H1 (cell line): ENCODE results near the gene PAQR7. TPM values are rescaled to one million over a fixed set of nuclear protein-coding genes. Genes with fewer than 3 reads are reported as not detected.
A peak's percentile ranks its signal among the peaks of the same experiment; 100 is the strongest.

Experiments
- CTCF ChIA-PET: fragments of 300-600 bp; sonication (Branson Sonifier 250); formaldehyde crosslinking; loops from one replicate; lab custom pipeline; 2021; ENCODE audit not compliant: partially characterized antibody; lab: Charles Lee
- POLR2A ChIA-PET: fragments of 300-600 bp; sonication (Branson Sonifier 250); formaldehyde crosslinking; loops from one replicate; lab custom pipeline; 2021; ENCODE audit warnings: inconsistent platforms; ENCODE audit not compliant: partially characterized antibody; lab: Charles Lee
- DNase-seq, 2 experiments: peaks; one replicate each; pipeline versions ENCODE4 v3.0.0 to v3.0.0-alpha.2; 2010 to 2022; ENCODE audit warnings: low spot score in 2 of 2, low read depth in 1 of 2, mixed read lengths in 1 of 2
- FAIRE-seq: peaks from 2 replicates; lab custom pipeline; 2011; peaks lifted over from hg19 to GRCh38; lab: Jason Lieb, UNC
- H2AFZ ChIP-seq: 2 replicates; pipeline ENCODE4 v1.8.1; 2012; ENCODE audit warnings: low read length, inconsistent platforms
- H2AK5ac ChIP-seq: 2 replicates; pipeline ENCODE4 v1.6.1; 2013; ENCODE audit warnings: low read depth, low read length
- H2BK120ac ChIP-seq: replicated peaks from 2 replicates; pipeline ENCODE3; 2013; ENCODE audit warnings: low read depth, low read length, inconsistent platforms
- H2BK12ac ChIP-seq: 2 replicates; pipeline ENCODE4 v1.6.1; 2013; ENCODE audit warnings: low read depth, low read length
- H2BK15ac ChIP-seq: 2 replicates; pipeline ENCODE4 v1.6.1; 2013; ENCODE audit warnings: low read length
- H2BK20ac ChIP-seq: 2 replicates; pipeline ENCODE4 v1.6.1; 2013; ENCODE audit warnings: low read length
- H2BK5ac ChIP-seq: 2 replicates; pipeline ENCODE4 v1.6.1; 2013; ENCODE audit warnings: low read depth, low read length
- H3K14ac ChIP-seq: 2 replicates; pipeline ENCODE4 v1.6.1; 2013; ENCODE audit warnings: inconsistent platforms; ENCODE audit not compliant: insufficient read length
- H3K18ac ChIP-seq: 2 replicates; pipeline ENCODE4 v1.6.1; 2013; ENCODE audit warnings: low read length; ENCODE audit errors: extremely low read depth
- H3K23ac ChIP-seq: 2 replicates; pipeline ENCODE4 v1.6.1; 2013; ENCODE audit warnings: inconsistent platforms; ENCODE audit not compliant: insufficient read length
- H3K23me2 ChIP-seq: 2 replicates; pipeline ENCODE4 v1.6.1; 2013; ENCODE audit warnings: low read depth, low read length
- H3K27ac ChIP-seq: 2 replicates; pipeline ENCODE4 v1.6.1; 2011; ENCODE audit warnings: low read depth, low read length, inconsistent platforms
- H3K27me3 ChIP-seq, 4 experiments: replicated peaks in 1 of 4; 1 replicate in 1 of 4; 2 replicates in 3 of 4; pipeline versions ENCODE4 v1.6.1 to v1.8.1; 2011 to 2013; ENCODE audit warnings: low read length in 3 of 4, mild to moderate bottlenecking in 3 of 4, inconsistent platforms in 2 of 4, mixed read lengths in 2 of 4, moderate library complexity in 1 of 4; ENCODE audit not compliant: control insufficient read depth in 3 of 4, insufficient read depth in 3 of 4; ENCODE audit errors: extremely low read depth in 1 of 4
- H3K36me3 ChIP-seq, 4 experiments: 2 replicates each; pipeline versions ENCODE4 v1.6.1 to v1.8.1; 2011 to 2013; ENCODE audit warnings: mild to moderate bottlenecking in 4 of 4, low read length in 3 of 4, moderate library complexity in 2 of 4, control low read depth in 1 of 4, inconsistent platforms in 1 of 4; ENCODE audit not compliant: insufficient read depth in 4 of 4, control insufficient read depth in 2 of 4
- H3K4ac ChIP-seq: replicated peaks from 2 replicates; pipeline ENCODE3; 2013; ENCODE audit warnings: low read length, low read depth, mixed read lengths, inconsistent platforms; ENCODE audit not compliant: insufficient read length
- H3K4me1 ChIP-seq, 4 experiments: replicated peaks in 1 of 4; 1 replicate in 1 of 4; 2 replicates in 3 of 4; pipeline versions ENCODE4 v1.6.1 to v1.8.1; 2011 to 2013; ENCODE audit warnings: low read length in 3 of 4, inconsistent platforms in 2 of 4, mixed read lengths in 1 of 4; ENCODE audit not compliant: insufficient read depth in 4 of 4, control insufficient read depth in 3 of 4
- H3K4me2 ChIP-seq, 2 experiments: 2 replicates each; pipeline versions ENCODE4 v1.6.1 to v1.8.1; 2011 to 2013; ENCODE audit warnings: low read depth in 2 of 2, low read length in 2 of 2, control low read depth in 1 of 2, inconsistent platforms in 1 of 2, mild to moderate bottlenecking in 1 of 2; ENCODE audit not compliant: insufficient read depth in 1 of 2
- H3K4me3 ChIP-seq, 4 experiments: fragments of 200-600, 300-600 bp in 1 of 4; sonication (generic), shearing (Covaris generic), sonication (Bioruptor Twin) in 1 of 4; 2 replicates each; pipeline versions ENCODE4 v1.5.1 to v1.8.1; 2011 to 2016; ENCODE audit warnings: low read length in 4 of 4, low read depth in 3 of 4, control low read depth in 2 of 4, inconsistent platforms in 2 of 4, mild to moderate bottlenecking in 2 of 4, mixed read lengths in 1 of 4, moderate library complexity in 1 of 4; ENCODE audit not compliant: insufficient read depth in 2 of 4; ENCODE audit errors: extremely low read depth in 1 of 4
- H3K56ac ChIP-seq: replicated peaks from 2 replicates; pipeline ENCODE3; 2013; ENCODE audit warnings: low read depth, mild to moderate bottlenecking, mixed read lengths, low read length, inconsistent platforms; ENCODE audit not compliant: insufficient read length
- H3K79me1 ChIP-seq: 2 replicates; pipeline ENCODE4 v1.6.1; 2013; ENCODE audit warnings: low read depth, low read length, control low read depth
- H3K79me2 ChIP-seq, 2 experiments: 2 replicates each; pipeline versions ENCODE4 v1.6.1 to v1.8.1; 2012 to 2013; ENCODE audit warnings: low read length in 2 of 2, mild to moderate bottlenecking in 2 of 2, inconsistent platforms in 1 of 2; ENCODE audit not compliant: insufficient read depth in 2 of 2, control insufficient read depth in 1 of 2
- H3K9ac ChIP-seq, 4 experiments: replicated peaks in 1 of 4; 1 replicate in 1 of 4; 2 replicates in 3 of 4; pipeline versions ENCODE4 v1.6.1 to v1.8.1; 2011 to 2013; ENCODE audit warnings: low read depth in 3 of 4, low read length in 3 of 4, control low read depth in 2 of 4, mild to moderate bottlenecking in 2 of 4, moderate library complexity in 2 of 4, inconsistent platforms in 1 of 4; ENCODE audit errors: extremely low read depth in 1 of 4
- H3K9me3 ChIP-seq, 2 experiments: 2 replicates each; pipeline versions ENCODE4 v1.6.1 to v1.8.1; 2012 to 2013; ENCODE audit warnings: mild to moderate bottlenecking in 2 of 2, moderate library complexity in 2 of 2, control low read depth in 1 of 2, inconsistent platforms in 1 of 2, low read depth in 1 of 2, low read length in 1 of 2, mixed read lengths in 1 of 2; ENCODE audit not compliant: insufficient read depth in 2 of 2
- H4K20me1 ChIP-seq, 2 experiments: replicated peaks in 1 of 2; 2 replicates each; pipeline versions ENCODE3 to v1.8.1; 2011 to 2013; ENCODE audit warnings: inconsistent platforms in 2 of 2, low read length in 2 of 2, mild to moderate bottlenecking in 1 of 2; ENCODE audit not compliant: insufficient read depth in 2 of 2, control insufficient read depth in 1 of 2
- H4K5ac ChIP-seq: 2 replicates; pipeline ENCODE4 v1.6.1; 2013; ENCODE audit warnings: low read length, low read depth, mixed read lengths, inconsistent platforms; ENCODE audit not compliant: insufficient read length
- H4K8ac ChIP-seq: 2 replicates; pipeline ENCODE4 v1.8.0; 2013; ENCODE audit warnings: mild to moderate bottlenecking, moderate library complexity, low read length, inconsistent platforms; ENCODE audit not compliant: insufficient read depth; ENCODE audit errors: extremely low read depth
- H4K91ac ChIP-seq: replicated peaks from 2 replicates; pipeline ENCODE3; 2013; ENCODE audit warnings: low read length, mixed read lengths, inconsistent platforms; ENCODE audit not compliant: insufficient read length
- ATF3 ChIP-seq: IDR thresholded peaks from 2 replicates; pipeline ENCODE4 v1.6.1; 2011; ENCODE audit warnings: low read depth, mild to moderate bottlenecking, low read length; ENCODE audit not compliant: insufficient read depth
- BCL11A ChIP-seq, 2 experiments: IDR thresholded peaks; one replicate each; pipeline ENCODE4 v1.6.1; 2011; ENCODE audit warnings: low read depth in 2 of 2, low read length in 2 of 2, mild to moderate bottlenecking in 2 of 2
- FOSL1 ChIP-seq: IDR thresholded peaks from 2 replicates; pipeline ENCODE4 v1.6.1; 2011; ENCODE audit warnings: mild to moderate bottlenecking, low read depth, low read length, moderate library complexity; ENCODE audit not compliant: insufficient read depth
- MAX ChIP-seq: IDR thresholded peaks from 2 replicates; pipeline ENCODE4 v1.6.1; 2012; ENCODE audit warnings: inconsistent platforms
- POU5F1 ChIP-seq: IDR thresholded peaks from 2 replicates; pipeline ENCODE4 v1.6.1; 2011; ENCODE audit warnings: low read depth, mild to moderate bottlenecking, low read length, moderate library complexity
- SAP30 ChIP-seq: fragments of 300-600 bp; sonication (generic); IDR thresholded peaks from 2 replicates; pipeline ENCODE4 v1.7.1; 2012; ENCODE audit warnings: low read length, moderate library complexity, mild to moderate bottlenecking, inconsistent platforms; ENCODE audit not compliant: insufficient read depth, insufficient replicate concordance
- SP2 ChIP-seq: IDR thresholded peaks from 2 replicates; pipeline ENCODE4 v1.6.1; 2012; ENCODE audit warnings: mild to moderate bottlenecking, low read length, inconsistent platforms
- SP4 ChIP-seq: IDR thresholded peaks from 2 replicates; pipeline ENCODE4 v1.6.1; 2012; ENCODE audit warnings: low read length, inconsistent platforms
- TBP ChIP-seq: IDR thresholded peaks from 2 replicates; pipeline ENCODE4 v1.6.1; 2011; ENCODE audit warnings: low read depth, low read length, improper control_type of control experiment
- WGBS, 2 experiments: shearing (Covaris generic) in 1 of 2; methylation state at CpG; one replicate each; pipeline versions ENCODE4 v1.1.6 to v1.1.7; 2013 to 2015; ENCODE audit warnings: low lambda C conversion rate in 2 of 2, mixed read lengths in 2 of 2, inconsistent platforms in 1 of 2, low coverage in 1 of 2, missing lambda C conversion rate in 1 of 2; ENCODE audit not compliant: insufficient replicate concordance in 2 of 2, insufficient coverage in 1 of 2, insufficient read length in 1 of 2; ENCODE audit errors: extremely low coverage in 1 of 2, missing lambda C conversion rate in 1 of 2; 5-methylcytosine and 5-hydroxymethylcytosine counted together
- polyA plus RNA-seq, 7 experiments: library from polyadenylated mRNA; depleted of rRNA in 3 of 7; stranded (reverse) in 5 of 7; unstranded in 2 of 7; fragments of >200 nt in 5 of 7; fragments of 200-250 nt in 2 of 7; gene quantifications; 1 replicate in 5 of 7; 2 replicates in 1 of 7; 4 replicates in 1 of 7; pipeline versions ENCODE4 v1.2.1 to v1.2.3, GENCODE V29; 2011 to 2013; ENCODE audit warnings: missing spikeins in 2 of 7, mixed read lengths in 2 of 7
- total RNA-seq: library from RNA; stranded (reverse); fragmentation: NEBNext Ultra II Directional; extraction: Animal tissue kit (Norgen Biotek cat#: 25700); gene quantifications from 2 replicates; pipeline ENCODE4 v1.2.1, GENCODE V29; 2021

Gene PAQR7
- total and polyA plus RNA-seq, 2 of the 8 experiments (the other 6 are each of a cell fraction or from before 2014, with no cell fraction given) = 7.3 to 7.4 TPM

GRCh38 chr1:25905680-25906643 lies 30.5 kb upstream of the PAQR7 start, which contains the start of gene STMN1:
TSS of gene STMN1 (minus strand) at chr1:25906419. CDS start at chr1:25904676, 1,743 bp downstream.
- peak within 1 kb of the TSS; percentile 93 to 95 for H3K4me2 ChIP-seq
- peak within 1 kb of the TSS; percentile 83 for H3K27ac ChIP-seq
- POLR2A ChIA-PET = interaction anchor here (0.6 to 6.4 kb wide), 16 partner anchors 9 to 123 kb away, joined by 3 to 51 read pairs (median 4); partner anchors contain the start of genes PAFAH2 and PAQR7
- TF ChIP-seq BCL11A (IDR thresholded peaks at IDR 0.05; ENCODE audit: low read depth in 2 of 2, low read length in 2 of 2) = no peak
- TF ChIP-seq FOSL1 = no peak
- 0 out of 2 replicates have a peak, but pooled peaks have one; percentile 25 for TF ChIP-seq SP4
- no peak for TF ChIP-seq SP2
- TF ChIP-seq TBP = peak; percentile 95
- TF ChIP-seq SAP30 = no peak
- TF ChIP-seq POU5F1 = no peak
- peak; percentile 98 for TF ChIP-seq ATF3
- peak; percentile 91 for TF ChIP-seq MAX

More at GRCh38 chr1:25905680-25906643, 30.5 kb upstream of the PAQR7 start, which contains the start of gene STMN1:
- H3K23ac ChIP-seq = no peak within 1 kb of the TSS
- peak within 1 kb of the TSS; percentile 38 for H2BK120ac ChIP-seq
- no peak for FAIRE-seq
- peak within 1 kb of the TSS; percentile 95; the same call in 1 of the 2 replicates for H3K18ac ChIP-seq
- H3K79me1 ChIP-seq = no peaks in the 10 kb centered on the region
- peak within 1 kb of the TSS; percentile 92 for H4K5ac ChIP-seq
- H2AFZ ChIP-seq = peak within 1 kb of the TSS; percentile 17; the same call in 1 of the 2 replicates
- peak within 1 kb of the TSS; percentile 61 for H3K4ac ChIP-seq
- H3K4me1 ChIP-seq = peaks cover 5 to 11% (median 8%) of the 10 kb centered on the region in 4 experiments; a peak in 6 of 7 replicates
- H4K20me1 ChIP-seq = peaks cover 0 to 5% of the 10 kb centered on the region in 2 experiments
- CTCF ChIA-PET = interaction anchor here (0.7 to 16.4 kb wide), 4 partner anchors 12 to 90 kb away, joined by 3 to 330 read pairs (median 44); partner anchors contain the start of gene PAFAH2
- peak within 1 kb of the TSS; percentile 98 for H4K8ac ChIP-seq
- H2BK20ac ChIP-seq = 0 out of 2 replicates have a peak within 1 kb of the TSS, but pooled peaks have one; percentile 13
- no peak within 1 kb of the TSS for H3K14ac ChIP-seq
- WGBS, 2 experiments = 2% methylated on average over 57 of the region's 102 CpGs; no CpG with 5 or more reads in 1 of the 2 experiments
- peak within 1 kb of the TSS; percentile 76 to 100 (median 93) for H3K4me3 ChIP-seq
- H2BK5ac ChIP-seq = peak within 1 kb of the TSS; percentile 79
- H2BK15ac ChIP-seq = peak within 1 kb of the TSS; percentile 2; the same call in 1 of the 2 replicates
- peak within 1 kb of the TSS; percentile 47 for H3K56ac ChIP-seq
- peak within 1 kb of the TSS; percentile 97 for H4K91ac ChIP-seq
- H3K36me3 ChIP-seq = peaks cover 11 to 29% (median 22%) of the 10 kb centered on the region in 4 experiments
- H2BK12ac ChIP-seq = peak within 1 kb of the TSS; percentile 70; the same call in 1 of the 2 replicates
- no peaks in the 10 kb centered on the region for H3K27me3 ChIP-seq
- H3K79me2 ChIP-seq = peaks cover 15 to 34% of the 10 kb centered on the region in 2 experiments
- no peaks in the 10 kb centered on the region for H3K9me3 ChIP-seq
- H3K23me2 ChIP-seq = peaks cover 8% of the 10 kb centered on the region; the same call in 1 of the 2 replicates
- DNase-seq = peak; percentile 93 to 94
- H2AK5ac ChIP-seq = no peak within 1 kb of the TSS
- peak within 1 kb of the TSS; percentile 84 to 89 (median 87) for H3K9ac ChIP-seq
